ENCODE data around the gene USP11.
"Not testable (repeated sequence)": the region's sequence is repeated elsewhere in the genome, so short reads cannot be mapped to it uniquely, and the experiment has no call there.

The USP11 gene

GRCh38 chrX:47245156-47245555, 12.3 kb downstream of the USP11 start:
- DNase-seq (ENCODE audit: low read depth in 2 of 2) = no peak

- DNase-seq (ENCODE audit: low read depth in 2 of 2) = no peak
These were observed 14.6 kb downstream of the USP11 start for GRCh38 chrX:47247206-47247998.

- DNase-seq (ENCODE audit: low read depth in 2 of 2) = no peak
These were observed 15.2 kb downstream of the USP11 start for GRCh38 chrX:47247999-47248320.

- no peak for DNase-seq (ENCODE audit: low read depth in 2 of 2)
These were observed 15.8 kb downstream of the USP11 start for GRCh38 chrX:47248576-47248975.

- no peak for DNase-seq (ENCODE audit: low read depth in 2 of 2)
These were observed 17.2 kb downstream of the USP11 start for GRCh38 chrX:47250017-47250347.

- not testable (repeated sequence) for DNase-seq (ENCODE audit: low read depth in 2 of 2)
These were observed 24.8 kb downstream of the USP11 start for GRCh38 chrX:47257620-47258019.

GRCh38 chrX:47264483-47265173, 31.8 kb downstream of the USP11 start:
- DNase-seq (ENCODE audit: low read depth in 2 of 2) = no peak

- DNase-seq (ENCODE audit: low read depth in 2 of 2) = no peak
These were observed 33.8 kb downstream of the USP11 start for GRCh38 chrX:47266643-47267042.

- DNase-seq (ENCODE audit: low read depth in 2 of 2) = no peak
These were observed 39.2 kb downstream of the USP11 start for GRCh38 chrX:47272013-47272408.

- DNase-seq (ENCODE audit: low read depth in 2 of 2) = no peak
These were observed 40.4 kb downstream of the USP11 start for GRCh38 chrX:47273011-47273730.

- DNase-seq (ENCODE audit: low read depth in 2 of 2) = no peak
These were observed 45.9 kb downstream of the USP11 start for GRCh38 chrX:47278691-47279090.

- DNase-seq (ENCODE audit: low read depth in 2 of 2) = no peak
These were observed 50.4 kb downstream of the USP11 start for GRCh38 chrX:47283015-47283771.

GRCh38 chrX:47284616-47285015, 51.8 kb downstream of the USP11 start:
- DNase-seq (ENCODE audit: low read depth in 2 of 2) = not testable (repeated sequence)

GRCh38 chrX:47285836-47286320, 53.1 kb downstream of the USP11 start:
- DNase-seq (ENCODE audit: low read depth in 2 of 2) = no peak

GRCh38 chrX:47293106-47293505, 60.3 kb downstream of the USP11 start:
- no peak for DNase-seq (ENCODE audit: low read depth in 2 of 2)

GRCh38 chrX:47296766-47297365, 64.1 kb downstream of the USP11 start:
- DNase-seq (ENCODE audit: low read depth in 2 of 2) = no peak

GRCh38 chrX:47297874-47298273, 65.1 kb downstream of the USP11 start:
- no peak for DNase-seq (ENCODE audit: low read depth in 2 of 2)
